ENCODE data around the gene PLAU. TPM values are rescaled to one million over a fixed set of nuclear protein-coding genes. Genes with fewer than 3 reads are reported as not detected.

The PLAU gene
- total and polyA plus RNA-seq, 2 donors = 3.8 to 20.3 TPM

DNA sequence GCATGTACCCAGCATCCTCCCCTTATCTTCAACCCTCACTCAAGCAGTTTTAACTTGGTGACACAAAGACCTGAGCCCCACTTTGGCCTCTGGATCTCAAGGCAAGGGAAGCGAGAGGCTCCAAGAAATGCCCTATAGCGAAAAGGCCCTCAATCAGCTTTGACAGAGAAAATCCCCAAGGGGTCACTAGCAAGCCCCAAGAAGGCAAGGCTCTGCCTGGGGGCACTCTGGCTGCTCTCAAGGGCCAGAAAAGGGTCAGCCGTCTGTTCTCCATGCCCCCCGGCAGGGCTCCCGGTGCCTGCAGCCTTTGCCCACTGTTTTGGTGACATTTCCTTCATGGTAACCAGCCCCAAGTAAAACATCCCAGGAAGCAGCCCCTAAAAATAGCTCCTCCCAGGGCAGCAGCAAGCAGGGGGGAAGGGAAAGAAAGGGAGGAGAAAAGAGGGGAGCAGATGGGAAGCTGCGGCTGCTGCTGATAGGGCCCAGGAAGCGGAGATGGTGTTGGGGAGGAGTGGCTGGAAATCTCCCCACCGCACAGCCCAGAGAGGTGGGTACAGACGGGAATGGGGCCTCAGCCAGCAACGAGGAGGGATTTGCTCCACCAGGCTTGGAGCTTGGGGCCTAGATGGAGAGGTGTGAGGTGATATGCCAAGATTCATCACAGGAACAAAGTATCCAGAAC lies 43.7 kb upstream of the PLAU start:
- H3K4me1 ChIP-seq (ENCODE audit: control insufficient read depth in 2 of 2, insufficient read depth in 2 of 2, low read length in 2 of 2) = peaks cover 12 to 27% of the 10 kb centered on the region in 2 donors
- DNase-seq (ENCODE audit: low read depth in 6 of 9, low spot score in 9 of 9) = no peak
- H3K9me3 ChIP-seq (ENCODE audit: control insufficient read depth in 2 of 2, insufficient read depth in 1 of 2, low read length in 1 of 2) = peaks cover 0 to 4% of the 10 kb centered on the region in 2 donors
- H3K27me3 ChIP-seq (ENCODE audit: control insufficient read depth in 2 of 2, insufficient read depth in 1 of 2, low read length in 1 of 2) = no peaks in the 10 kb centered on the region
- H3K27ac ChIP-seq (ENCODE audit: low read depth in 1 of 2, low read length in 1 of 2) = peak overlapping the region in 1 of 2 donors; percentile 19
- WGBS = 87% methylated on average over 10 of the region's 10 CpGs
- peaks cover 25 to 44% of the 10 kb centered on the region in 2 donors for H3K36me3 ChIP-seq (ENCODE audit: control insufficient read depth in 2 of 2, insufficient read depth in 2 of 2, low read length in 1 of 2)
- no peak overlapping the region for H3K4me3 ChIP-seq (ENCODE audit: low read length in 2 of 2)

DNA sequence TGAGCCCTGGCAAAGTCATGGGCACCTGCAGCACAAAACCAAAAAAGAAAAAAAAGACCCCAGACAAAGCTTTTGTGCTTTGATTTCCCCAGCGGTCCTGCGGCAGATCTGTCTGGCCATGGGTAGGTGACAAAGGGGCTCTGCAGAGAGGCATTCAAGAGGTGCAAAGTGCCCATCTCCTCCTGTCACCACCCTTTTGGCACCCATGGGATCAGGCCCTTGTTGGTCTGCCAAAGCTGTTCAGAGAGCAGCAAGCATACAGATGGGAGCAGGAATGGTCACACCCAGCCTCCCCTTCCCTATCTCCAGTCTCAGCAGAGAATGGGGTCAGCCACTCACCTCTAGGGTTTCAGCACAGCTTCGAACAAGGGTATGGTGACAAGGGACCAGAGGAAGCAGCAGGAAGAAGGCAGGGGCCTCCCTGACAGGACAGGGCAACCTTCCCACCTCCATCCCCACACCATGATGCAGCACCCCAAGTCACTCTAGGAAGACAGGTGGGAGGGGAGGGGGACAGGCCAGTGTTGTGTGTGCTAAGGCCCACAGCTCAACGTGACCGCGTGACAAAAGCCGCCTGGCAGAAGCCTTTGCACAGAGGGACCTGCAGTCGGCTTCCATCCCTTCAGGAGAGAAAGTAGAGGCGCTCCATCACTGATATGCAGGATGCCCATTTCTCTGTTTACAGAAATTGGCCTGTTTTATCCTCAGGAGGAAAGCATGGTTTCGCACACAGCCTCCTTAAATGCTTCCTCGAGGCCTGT lies 42.9 kb upstream of the PLAU start:
- peaks cover 0 to 4% of the 10 kb centered on the region in 2 donors for H3K9me3 ChIP-seq (ENCODE audit: control insufficient read depth in 2 of 2, insufficient read depth in 1 of 2, low read length in 1 of 2)
- peaks cover 27 to 46% of the 10 kb centered on the region in 2 donors for H3K36me3 ChIP-seq (ENCODE audit: control insufficient read depth in 2 of 2, insufficient read depth in 2 of 2, low read length in 1 of 2)
- H3K27me3 ChIP-seq (ENCODE audit: control insufficient read depth in 2 of 2, insufficient read depth in 1 of 2, low read length in 1 of 2) = no peaks in the 10 kb centered on the region
- 93% methylated on average over 11 of the region's 11 CpGs for WGBS
- H3K27ac ChIP-seq (ENCODE audit: low read depth in 1 of 2, low read length in 1 of 2) = no peak overlapping the region
- no peak overlapping the region for H3K4me3 ChIP-seq (ENCODE audit: low read length in 2 of 2)
- H3K4me1 ChIP-seq (ENCODE audit: control insufficient read depth in 2 of 2, insufficient read depth in 2 of 2, low read length in 2 of 2) = peaks cover 15 to 29% of the 10 kb centered on the region in 2 donors
- no peak for DNase-seq (ENCODE audit: low read depth in 6 of 9, low spot score in 9 of 9)

GRCh38 chr10:73868655-73869195 lies 42.2 kb upstream of the PLAU start:
- WGBS = 97% methylated on average over 5 of the region's 5 CpGs
- H3K9me3 ChIP-seq (ENCODE audit: control insufficient read depth in 2 of 2, insufficient read depth in 1 of 2, low read length in 1 of 2) = peaks cover 0 to 4% of the 10 kb centered on the region in 2 donors
- peaks cover 17 to 33% of the 10 kb centered on the region in 2 donors for H3K4me1 ChIP-seq (ENCODE audit: control insufficient read depth in 2 of 2, insufficient read depth in 2 of 2, low read length in 2 of 2)
- no peak for DNase-seq (ENCODE audit: low read depth in 6 of 9, low spot score in 9 of 9)
- no peak overlapping the region for H3K4me3 ChIP-seq (ENCODE audit: low read length in 2 of 2)
- no peaks in the 10 kb centered on the region for H3K27me3 ChIP-seq (ENCODE audit: control insufficient read depth in 2 of 2, insufficient read depth in 1 of 2, low read length in 1 of 2)
- H3K27ac ChIP-seq (ENCODE audit: low read depth in 1 of 2, low read length in 1 of 2) = no peak overlapping the region
- peaks cover 21 to 42% of the 10 kb centered on the region in 2 donors for H3K36me3 ChIP-seq (ENCODE audit: control insufficient read depth in 2 of 2, insufficient read depth in 2 of 2, low read length in 1 of 2)

DNA sequence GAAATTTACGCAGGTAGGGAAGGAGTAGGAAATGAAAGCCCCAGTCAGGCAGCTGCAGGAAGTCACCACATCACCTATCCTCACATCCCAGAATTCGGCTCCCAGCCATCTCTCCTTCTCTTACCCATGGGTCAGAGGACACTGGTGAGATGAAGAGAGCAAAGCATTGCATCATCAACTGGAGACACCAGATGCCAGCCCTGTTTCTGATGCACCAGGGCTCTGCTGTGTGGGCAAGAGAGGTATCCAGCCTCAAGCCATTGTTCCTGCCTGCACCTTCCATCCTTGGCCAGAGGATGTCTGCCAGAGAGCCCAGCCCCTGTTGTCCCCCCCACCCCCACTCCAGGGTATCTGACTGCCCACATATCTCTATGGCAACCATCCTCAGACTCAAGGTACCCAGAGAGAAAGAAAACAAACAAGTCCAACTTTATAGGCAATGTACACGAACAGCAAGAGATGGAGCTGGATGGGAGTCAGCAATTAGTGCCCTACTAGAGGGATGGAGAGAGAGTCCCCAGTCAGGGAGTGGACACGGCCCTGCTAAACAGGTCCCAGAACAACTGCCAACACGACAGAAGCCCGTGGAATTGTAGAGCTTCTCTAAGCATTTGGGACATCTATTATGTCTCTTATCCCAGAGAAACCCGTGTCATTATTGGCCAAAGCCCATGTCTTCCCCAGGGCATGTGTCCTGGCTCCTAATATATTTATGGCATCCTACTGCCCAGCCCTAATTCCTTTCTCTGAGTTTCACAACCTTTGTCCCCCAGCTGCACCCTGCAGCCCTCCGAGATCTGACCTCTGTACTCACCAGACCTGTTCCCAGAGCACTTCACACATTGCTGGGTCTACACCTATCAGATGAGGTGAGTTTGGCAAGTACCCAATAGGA lies 39.4 kb upstream of the PLAU start:
- Histone ChIP-seq H3K9me3 (ENCODE audit: control insufficient read depth in 2 of 2, insufficient read depth in 1 of 2, low read length in 1 of 2) (no peaks in the 10 kb centered on the region), H3K27me3 (ENCODE audit: control insufficient read depth in 2 of 2, insufficient read depth in 1 of 2, low read length in 1 of 2) (peaks cover 0 to 2% of the 10 kb centered on the region in 2 donors), H3K36me3 (ENCODE audit: control insufficient read depth in 2 of 2, insufficient read depth in 2 of 2, low read length in 1 of 2) (peaks cover 21 to 39% of the 10 kb centered on the region in 2 donors), H3K4me1 (ENCODE audit: control insufficient read depth in 2 of 2, insufficient read depth in 2 of 2, low read length in 2 of 2) (peaks cover 11 to 32% of the 10 kb centered on the region in 2 donors), H3K4me3 (ENCODE audit: low read length in 2 of 2) (no peak overlapping the region), H3K27ac (ENCODE audit: low read depth in 1 of 2, low read length in 1 of 2) (no peak overlapping the region)
- WGBS = 96% methylated on average over 8 of the region's 8 CpGs
- no peak for DNase-seq (ENCODE audit: low read depth in 6 of 9, low spot score in 9 of 9)

DNA sequence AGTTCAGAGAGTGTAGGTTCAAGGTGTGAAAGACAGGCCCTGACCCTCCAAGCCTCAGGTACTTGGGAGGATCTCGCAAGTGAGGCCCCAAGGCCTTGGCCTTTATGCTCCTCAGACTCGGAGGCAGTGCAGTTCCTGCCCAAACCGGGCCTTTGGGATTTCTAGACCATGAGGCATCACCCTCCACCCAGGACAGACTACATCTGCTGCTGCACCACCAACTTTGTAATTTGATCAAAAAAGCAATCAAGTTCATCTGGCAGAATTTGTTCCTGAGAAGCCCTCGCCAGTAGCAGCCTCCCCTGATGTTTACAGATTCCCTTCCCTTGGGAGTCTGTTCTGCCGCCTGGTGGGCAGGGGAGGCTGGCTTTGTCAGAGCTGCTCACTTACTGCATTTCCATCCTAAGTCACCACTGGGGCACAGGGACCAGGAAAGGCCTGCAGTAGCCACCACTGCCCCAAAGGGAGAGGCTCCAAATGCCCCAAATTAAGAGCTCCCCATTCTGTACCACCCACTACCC lies 38.7 kb upstream of the PLAU start:
- Histone ChIP-seq H3K9me3 (ENCODE audit: control insufficient read depth in 2 of 2, insufficient read depth in 1 of 2, low read length in 1 of 2) (no peaks in the 10 kb centered on the region), H3K36me3 (ENCODE audit: control insufficient read depth in 2 of 2, insufficient read depth in 2 of 2, low read length in 1 of 2) (peaks cover 21 to 34% of the 10 kb centered on the region in 2 donors), H3K4me1 (ENCODE audit: control insufficient read depth in 2 of 2, insufficient read depth in 2 of 2, low read length in 2 of 2) (peaks cover 11 to 27% of the 10 kb centered on the region in 2 donors), H3K27ac (ENCODE audit: low read depth in 1 of 2, low read length in 1 of 2) (no peak overlapping the region), H3K4me3 (ENCODE audit: low read length in 2 of 2) (no peak overlapping the region), H3K27me3 (ENCODE audit: control insufficient read depth in 2 of 2, insufficient read depth in 1 of 2, low read length in 1 of 2) (peaks cover 0 to 2% of the 10 kb centered on the region in 2 donors)
- 97% methylated on average over 5 of the region's 5 CpGs for WGBS
- no peak for DNase-seq (ENCODE audit: low read depth in 6 of 9, low spot score in 9 of 9)

DNA sequence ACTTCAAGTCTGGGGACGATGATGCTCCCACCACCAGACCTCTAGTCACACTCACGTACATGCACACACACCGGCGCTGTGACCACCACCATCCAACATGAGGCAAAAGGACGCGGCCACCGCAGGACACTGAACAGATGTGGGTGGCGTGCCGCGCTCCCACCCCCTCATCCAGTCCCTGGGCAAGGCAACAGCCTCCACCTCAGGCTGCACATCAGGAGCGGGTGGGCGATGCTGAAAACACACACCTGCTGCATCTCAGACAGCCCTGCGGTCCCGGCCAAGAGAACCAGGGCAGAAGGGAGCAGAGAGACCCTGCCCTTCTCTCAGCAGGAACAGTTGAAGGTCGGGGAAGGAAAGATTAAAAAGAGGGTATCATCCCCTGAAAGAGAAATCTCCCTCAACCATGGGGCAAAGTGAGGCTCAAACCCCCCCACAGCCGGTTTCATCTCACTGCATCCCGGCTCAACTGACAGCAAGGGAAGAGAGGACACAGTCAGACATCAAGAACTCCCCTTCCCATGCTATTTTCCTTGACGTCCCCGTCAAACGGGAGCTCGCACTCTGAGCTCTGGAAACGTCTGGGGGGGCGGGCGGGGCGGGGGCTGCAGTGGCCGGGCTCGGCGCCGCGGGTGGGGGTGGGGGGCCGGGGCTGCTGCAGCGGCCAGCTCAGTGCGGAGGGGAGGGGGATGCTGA lies 37.6 kb upstream of the PLAU start:
- no peaks in the 10 kb centered on the region for H3K9me3 ChIP-seq (ENCODE audit: control insufficient read depth in 2 of 2, insufficient read depth in 1 of 2, low read length in 1 of 2)
- H3K4me1 ChIP-seq (ENCODE audit: control insufficient read depth in 2 of 2, insufficient read depth in 2 of 2, low read length in 2 of 2) = peaks cover 11 to 23% of the 10 kb centered on the region in 2 donors
- no peak overlapping the region for H3K27ac ChIP-seq (ENCODE audit: low read depth in 1 of 2, low read length in 1 of 2)
- WGBS = 40% methylated on average over 33 of the region's 33 CpGs
- H3K36me3 ChIP-seq (ENCODE audit: control insufficient read depth in 2 of 2, insufficient read depth in 2 of 2, low read length in 1 of 2) = peaks cover 19 to 30% of the 10 kb centered on the region in 2 donors
- DNase-seq (ENCODE audit: low read depth in 6 of 9, low spot score in 9 of 9) = no peak
- H3K4me3 ChIP-seq (ENCODE audit: low read length in 2 of 2) = peak overlapping the region; percentile 22 to 85
- H3K27me3 ChIP-seq (ENCODE audit: control insufficient read depth in 2 of 2, insufficient read depth in 1 of 2, low read length in 1 of 2) = peaks cover 0 to 2% of the 10 kb centered on the region in 2 donors

DNA sequence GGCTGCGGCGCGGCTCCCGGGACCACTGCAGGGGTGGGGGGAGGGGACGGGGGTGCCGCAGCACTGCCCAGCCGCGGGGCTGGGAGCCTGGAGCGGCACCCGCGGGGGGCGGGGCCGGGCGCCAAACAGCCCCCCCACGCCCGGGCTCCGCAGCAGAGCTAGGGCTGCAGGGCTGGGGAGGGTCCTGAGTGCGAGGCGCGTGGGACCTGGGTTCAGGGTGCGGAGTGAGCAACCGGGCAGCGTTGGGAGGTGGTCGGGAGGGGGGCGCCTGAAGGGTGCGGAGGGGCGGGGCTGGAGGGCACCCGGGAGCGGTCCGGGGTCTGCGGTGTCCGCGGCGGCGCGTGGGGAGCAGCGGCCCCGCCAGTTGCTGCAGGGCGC lies 37.1 kb upstream of the PLAU start:
- Histone ChIP-seq H3K27me3 (ENCODE audit: control insufficient read depth in 2 of 2, insufficient read depth in 1 of 2, low read length in 1 of 2) (peaks cover 0 to 2% of the 10 kb centered on the region in 2 donors), H3K36me3 (ENCODE audit: control insufficient read depth in 2 of 2, insufficient read depth in 2 of 2, low read length in 1 of 2) (peaks cover 16 to 29% of the 10 kb centered on the region in 2 donors), H3K27ac (ENCODE audit: low read depth in 1 of 2, low read length in 1 of 2) (no peak overlapping the region), H3K9me3 (ENCODE audit: control insufficient read depth in 2 of 2, insufficient read depth in 1 of 2, low read length in 1 of 2) (no peaks in the 10 kb centered on the region), H3K4me1 (ENCODE audit: control insufficient read depth in 2 of 2, insufficient read depth in 2 of 2, low read length in 2 of 2) (peaks cover 11 to 23% of the 10 kb centered on the region in 2 donors), H3K4me3 (ENCODE audit: low read length in 2 of 2) (peak overlapping the region; percentile 37 to 85)
- WGBS = under 1% methylated on average over 39 of the region's 39 CpGs
- DNase-seq (ENCODE audit: low read depth in 6 of 9, low spot score in 9 of 9) = peak in 1 of 9 donors; percentile 27

Data from thymus (tissue), 11 donors.